Nephron progenitor cell (in vitro differentiated cells): ENCODE measurements around the gene LGALS9.
A peak's percentile ranks its signal among the peaks of the same experiment; 100 is the strongest.
"Not testable (repeated sequence)": the region's sequence is repeated elsewhere in the genome, so short reads cannot be mapped to it uniquely, and the experiment has no call there.

ENCODE experiments used
- DNase-seq: peaks from one replicate; pipeline ENCODE4 v3.0.0; 2021
- H3K27ac Mint-ChIP-seq: 2 replicates; pipeline ENCODE4 v1.8.0; 2021; ENCODE audit warnings: mild to moderate bottlenecking, moderate library complexity, mixed read lengths
- H3K27me3 Mint-ChIP-seq: 2 replicates; pipeline ENCODE4 v1.8.0; 2021; ENCODE audit warnings: mild to moderate bottlenecking, low read depth, mixed read lengths; ENCODE audit not compliant: poor library complexity
- H3K36me3 Mint-ChIP-seq: 2 replicates; pipeline ENCODE4 v1.8.0; 2021; ENCODE audit warnings: low read depth, mixed read lengths
- H3K4me1 Mint-ChIP-seq: 2 replicates; pipeline ENCODE4 v1.8.0; 2021; ENCODE audit warnings: mixed read lengths
- H3K4me3 Mint-ChIP-seq: 2 replicates; pipeline ENCODE4 v1.8.0; 2021; ENCODE audit warnings: mild to moderate bottlenecking, moderate library complexity, mixed read lengths
- H3K9me3 Mint-ChIP-seq: 2 replicates; pipeline ENCODE4 v1.8.0; 2021; ENCODE audit warnings: mild to moderate bottlenecking, moderate library complexity, mixed read lengths
- TF ChIP-seq, protein P1 (sequence below): fragments of 200-600 bp; sonication (generic); IDR thresholded peaks from 2 replicates; pipeline ENCODE4 v1.5.0; 2021; ENCODE audit warnings: antibody characterized with exemption

LGALS9 gene

DNA sequence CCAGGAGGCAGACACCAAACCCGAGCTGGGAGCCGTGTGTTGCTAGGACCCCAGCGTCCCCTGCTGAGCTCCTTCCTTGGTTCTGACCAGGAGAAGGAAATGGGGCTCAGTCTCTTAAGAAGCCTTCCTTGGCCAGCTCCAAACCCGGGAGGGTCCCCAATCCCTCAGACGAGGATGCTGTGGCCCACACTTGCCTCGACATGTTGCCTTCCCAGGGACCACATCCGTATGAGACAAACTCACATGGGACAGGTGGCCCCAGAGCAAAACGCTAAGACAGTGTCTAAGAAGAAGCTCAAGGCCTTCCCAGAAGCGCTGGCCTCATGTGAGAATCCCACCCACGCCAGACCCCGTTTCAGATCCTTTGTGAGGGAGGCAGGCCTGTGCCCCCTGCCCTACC, 19.8 kb downstream of the LGALS9 start:
- DNase-seq: no peak
- Mint-ChIP-seq H3K4me1 (peaks cover 11% of the 10 kb centered on the region), H3K27me3 (peaks cover 9% of the 10 kb centered on the region), H3K36me3 (no peaks in the 10 kb centered on the region), H3K9me3 (no peaks in the 10 kb centered on the region), H3K4me3 (no peak overlapping the region), H3K27ac (no peak overlapping the region)
- TF ChIP-seq, protein P1, sequence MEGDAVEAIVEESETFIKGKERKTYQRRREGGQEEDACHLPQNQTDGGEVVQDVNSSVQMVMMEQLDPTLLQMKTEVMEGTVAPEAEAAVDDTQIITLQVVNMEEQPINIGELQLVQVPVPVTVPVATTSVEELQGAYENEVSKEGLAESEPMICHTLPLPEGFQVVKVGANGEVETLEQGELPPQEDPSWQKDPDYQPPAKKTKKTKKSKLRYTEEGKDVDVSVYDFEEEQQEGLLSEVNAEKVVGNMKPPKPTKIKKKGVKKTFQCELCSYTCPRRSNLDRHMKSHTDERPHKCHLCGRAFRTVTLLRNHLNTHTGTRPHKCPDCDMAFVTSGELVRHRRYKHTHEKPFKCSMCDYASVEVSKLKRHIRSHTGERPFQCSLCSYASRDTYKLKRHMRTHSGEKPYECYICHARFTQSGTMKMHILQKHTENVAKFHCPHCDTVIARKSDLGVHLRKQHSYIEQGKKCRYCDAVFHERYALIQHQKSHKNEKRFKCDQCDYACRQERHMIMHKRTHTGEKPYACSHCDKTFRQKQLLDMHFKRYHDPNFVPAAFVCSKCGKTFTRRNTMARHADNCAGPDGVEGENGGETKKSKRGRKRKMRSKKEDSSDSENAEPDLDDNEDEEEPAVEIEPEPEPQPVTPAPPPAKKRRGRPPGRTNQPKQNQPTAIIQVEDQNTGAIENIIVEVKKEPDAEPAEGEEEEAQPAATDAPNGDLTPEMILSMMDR: no peak

DNA sequence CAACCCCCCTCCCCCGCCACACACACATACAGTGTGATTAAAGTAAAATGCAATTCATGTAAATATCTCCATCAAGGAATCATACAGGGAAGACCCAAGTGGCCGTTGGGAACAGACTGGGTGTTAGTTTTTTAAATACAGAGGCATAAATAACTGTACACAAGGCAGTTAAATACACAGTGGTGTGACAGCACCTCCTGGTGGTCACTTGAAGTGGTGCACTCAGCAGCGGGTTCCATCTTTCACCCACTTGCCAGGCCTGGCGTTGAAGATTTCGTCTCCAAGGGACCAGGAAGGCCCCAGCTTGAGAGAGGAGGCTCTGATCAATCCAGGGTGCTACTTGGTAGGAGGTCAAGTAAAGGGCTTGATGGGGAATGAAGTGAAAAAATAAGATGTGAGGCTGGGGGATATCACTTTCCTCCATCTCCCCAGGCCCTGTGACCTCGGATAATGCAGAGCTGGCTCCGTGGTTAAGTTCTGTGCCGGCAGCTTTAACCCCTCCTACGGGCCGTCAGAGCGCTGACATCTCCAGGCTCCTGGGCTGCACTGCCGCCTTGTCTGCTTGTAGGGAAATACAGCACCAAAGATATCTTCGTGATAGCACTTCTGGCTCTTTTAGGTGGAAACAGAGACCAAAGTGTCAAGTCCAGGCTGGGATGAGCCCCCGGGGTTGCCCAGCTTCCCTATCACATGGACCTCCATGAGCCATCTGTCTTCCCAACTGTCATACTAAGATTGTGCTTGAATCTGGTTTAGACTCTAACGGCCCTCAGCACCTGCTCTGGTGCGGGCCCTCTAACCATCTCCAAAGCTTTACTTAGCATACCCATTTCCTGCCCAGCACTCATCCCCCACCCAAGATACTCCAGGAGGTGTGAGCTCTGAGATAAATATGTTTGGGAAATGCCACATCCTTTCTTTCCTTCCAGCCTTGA, 20.7 kb downstream of the LGALS9 start:
- no peak overlapping the region for H3K4me3 Mint-ChIP-seq

DNA sequence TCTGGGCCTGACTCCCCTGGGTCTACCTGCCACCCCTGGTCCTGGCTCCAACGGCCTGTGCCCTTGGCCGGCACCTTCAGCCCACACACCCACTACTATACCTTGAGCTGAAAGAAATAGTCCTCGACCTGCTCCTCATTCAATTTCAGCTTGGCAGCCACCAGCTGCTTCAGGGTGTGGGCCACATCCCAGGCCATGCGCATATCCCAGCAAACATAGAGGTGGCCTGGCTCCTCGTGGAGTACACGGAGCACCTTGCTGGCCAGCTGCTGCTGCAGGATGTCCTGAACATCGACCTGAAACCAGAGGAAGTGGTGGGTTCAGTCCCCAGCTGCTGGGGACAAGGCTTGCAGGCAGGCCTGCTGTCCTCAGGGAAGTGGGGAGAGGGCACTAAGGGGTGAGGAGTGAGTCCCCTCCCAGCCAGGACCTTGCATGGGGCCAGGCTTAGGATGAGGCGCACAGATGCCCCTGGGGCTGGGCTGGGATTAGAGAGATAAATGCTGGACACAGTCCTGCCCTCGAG, 22.5 kb downstream of the LGALS9 start:
- not testable (repeated sequence) for H3K4me3 Mint-ChIP-seq, DNase-seq, H3K4me1 Mint-ChIP-seq, H3K9me3 Mint-ChIP-seq, H3K36me3 Mint-ChIP-seq, H3K27ac Mint-ChIP-seq, H3K27me3 Mint-ChIP-seq

More for the DNA sequence above, 20.7 kb downstream of the LGALS9 start:
- Mint-ChIP-seq H3K9me3 (no peaks in the 10 kb centered on the region), H3K36me3 (no peaks in the 10 kb centered on the region), H3K27me3 (peaks cover 6% of the 10 kb centered on the region), H3K27ac (no peak overlapping the region), H3K4me1 (peaks cover 11% of the 10 kb centered on the region)
- peak; percentile 75 for DNase-seq
- TF ChIP-seq, protein P1: peak; percentile 90

DNA sequence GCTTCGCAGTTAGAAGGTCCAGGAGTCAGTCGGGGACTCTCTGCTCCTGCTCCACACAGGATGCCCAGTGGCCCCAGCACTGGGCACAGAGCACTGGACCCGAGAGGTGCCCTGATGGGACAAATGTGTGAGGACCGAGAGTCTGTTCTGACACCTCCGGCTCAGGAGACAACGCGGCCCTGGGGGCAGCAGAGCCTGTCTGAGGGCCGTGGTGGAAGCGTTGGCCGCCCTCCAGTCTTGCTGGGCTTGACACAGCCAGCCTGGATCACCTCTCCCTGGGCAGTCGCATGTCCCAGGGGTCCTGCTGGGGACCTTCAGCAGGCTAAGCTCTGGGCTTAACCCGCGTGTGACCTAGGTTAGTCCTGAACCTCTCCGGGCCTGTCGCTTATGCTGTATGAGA, 23.1 kb downstream of the LGALS9 start:
- TF ChIP-seq, protein P1: no peak
- Mint-ChIP-seq H3K4me1 (peaks cover 4% of the 10 kb centered on the region), H3K9me3 (no peaks in the 10 kb centered on the region), H3K27ac (no peak overlapping the region), H3K4me3 (no peak overlapping the region), H3K36me3 (no peaks in the 10 kb centered on the region), H3K27me3 (peaks cover 6% of the 10 kb centered on the region)
- DNase-seq: no peak

DNA sequence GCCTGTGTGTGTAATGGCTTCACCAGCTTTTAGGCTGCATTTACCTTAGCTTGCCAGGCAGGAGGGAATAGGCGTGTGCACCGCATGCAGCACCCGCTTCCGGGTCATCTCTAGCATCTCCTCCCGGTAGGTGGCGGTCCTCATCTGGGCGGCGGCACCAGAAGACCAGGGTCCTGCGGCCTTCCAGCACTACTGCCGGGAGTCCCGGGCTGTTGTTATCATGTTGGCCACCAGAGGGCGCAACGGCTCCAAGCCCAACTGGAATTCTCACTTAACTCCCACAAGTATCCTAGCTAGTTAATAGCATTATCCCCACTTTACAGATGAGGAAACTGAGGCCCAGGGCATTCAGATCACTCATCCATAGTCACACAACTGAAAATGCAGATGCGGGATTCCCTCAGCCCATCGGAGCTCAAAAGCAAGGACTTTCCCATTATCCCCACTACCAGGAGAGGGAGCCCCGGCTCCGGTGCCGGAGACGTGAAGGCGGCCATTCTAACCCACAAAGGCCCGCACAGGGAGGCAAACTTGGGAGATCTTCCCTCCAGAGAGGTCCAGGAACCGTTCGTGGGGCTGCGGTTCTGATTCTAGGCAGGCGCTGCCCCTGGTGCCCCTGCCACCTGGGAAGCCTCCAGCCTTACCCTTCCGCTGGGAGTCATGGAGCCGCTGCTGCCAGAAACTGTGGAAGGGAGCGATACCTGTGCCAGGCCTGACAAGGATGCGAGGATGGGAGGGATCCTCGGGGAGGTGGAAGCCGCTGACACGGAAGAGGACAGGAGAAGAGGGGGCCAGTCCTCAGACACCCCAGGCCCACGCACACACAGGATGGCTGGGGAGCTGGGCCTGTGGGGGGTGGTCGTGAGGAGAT, 23.9 kb downstream of the LGALS9 start:
- Mint-ChIP-seq H3K27ac (no peak overlapping the region), H3K4me3 (no peak overlapping the region), H3K9me3 (no peaks in the 10 kb centered on the region), H3K4me1 (no peaks in the 10 kb centered on the region), H3K36me3 (no peaks in the 10 kb centered on the region), H3K27me3 (peaks cover 12% of the 10 kb centered on the region)
- peak; percentile 86 for DNase-seq
- TF ChIP-seq, protein P1: peak; percentile 95

DNA sequence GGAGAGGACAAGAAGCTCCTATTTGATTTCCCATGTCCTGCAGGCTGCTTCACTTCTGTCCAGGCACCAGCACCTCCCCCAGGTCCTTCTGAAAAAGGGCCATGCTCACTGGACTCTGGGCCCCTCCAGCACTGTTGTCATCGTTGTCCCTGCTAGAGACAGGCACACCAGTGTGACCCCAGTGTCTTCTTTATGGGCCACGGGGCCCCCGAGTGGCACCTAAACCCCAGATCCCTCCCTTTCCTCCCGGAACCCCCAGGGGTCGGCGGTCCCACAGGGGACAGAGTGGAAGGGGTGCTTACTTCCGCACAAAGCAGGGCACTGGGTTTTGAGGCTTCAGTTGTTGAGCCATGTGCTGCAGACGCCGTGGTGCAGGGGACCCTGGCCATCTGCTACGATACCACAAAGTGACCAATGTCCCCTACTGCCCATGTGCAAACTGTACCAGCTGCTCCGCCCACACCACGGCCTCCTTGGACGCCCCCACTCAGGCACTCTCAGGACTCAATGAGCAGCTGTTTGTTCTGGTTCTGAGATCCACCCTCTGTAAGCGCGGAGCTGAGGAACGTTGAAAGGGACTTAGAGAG, 24.6 kb downstream of the LGALS9 start:
- not testable (repeated sequence) for DNase-seq, H3K4me1 Mint-ChIP-seq, H3K9me3 Mint-ChIP-seq, H3K36me3 Mint-ChIP-seq, H3K27ac Mint-ChIP-seq, H3K4me3 Mint-ChIP-seq
- peaks cover 13% of the 10 kb centered on the region for H3K27me3 Mint-ChIP-seq

DNA sequence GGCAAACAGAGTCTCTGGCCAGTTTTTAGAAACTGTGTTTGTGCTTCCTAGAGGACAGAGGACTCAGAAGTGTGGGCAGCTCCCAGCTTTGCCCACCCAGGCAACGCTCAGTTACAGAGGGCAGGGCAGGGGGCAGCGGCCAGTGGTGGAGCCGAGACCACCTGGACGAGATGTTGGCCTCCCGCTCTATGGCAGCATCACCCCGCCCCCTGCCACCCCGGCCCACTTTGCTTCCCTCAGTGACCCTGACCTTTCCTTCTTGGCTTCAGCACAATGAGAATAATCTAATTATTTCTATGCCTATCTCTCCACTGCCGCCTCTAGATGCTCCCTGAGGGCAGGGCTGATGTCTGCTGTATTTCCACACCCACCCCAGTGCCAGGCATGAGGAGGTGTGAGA, 25.6 kb downstream of the LGALS9 start:
- H3K4me3 Mint-ChIP-seq, DNase-seq, H3K36me3 Mint-ChIP-seq, H3K9me3 Mint-ChIP-seq, H3K27ac Mint-ChIP-seq, H3K4me1 Mint-ChIP-seq: not testable (repeated sequence)
- peaks cover 13% of the 10 kb centered on the region for H3K27me3 Mint-ChIP-seq
